RWPE1 (cell line): ENCODE results near the gene CCDC92.

ENCODE experiments used
- CTCF ChIA-PET: fragments of 350-600 bp; sonication (Branson Sonifier 250); formaldehyde crosslinking; extraction: SDS; loops from one replicate; lab custom pipeline; 2021; lab: Yijun Ruan, JAX
- POLR2A ChIA-PET: fragments of 400-600 bp; formaldehyde crosslinking; extraction: SDS; loops from one replicate; lab custom pipeline; 2020; ENCODE audit warnings: antibody characterized with exemption; ENCODE audit not compliant: low non-redundant PET; lab: Yijun Ruan, JAX
- DNase-seq: peaks from one replicate; pipeline ENCODE4 v3.0.0; 2012; ENCODE audit warnings: low spot score
- H3K27ac ChIP-seq: fragments of 450-650 bp; 2 replicates; pipeline ENCODE4 v1.5.1; 2017
- TF ChIP-seq, protein P1 (sequence below): fragments of 450-650 bp; conservative IDR thresholded peaks from 2 replicates; pipeline ENCODE4 v1.5.1; 2017; ENCODE audit warnings: low read depth, mild to moderate bottlenecking

Gene CCDC92

DNA sequence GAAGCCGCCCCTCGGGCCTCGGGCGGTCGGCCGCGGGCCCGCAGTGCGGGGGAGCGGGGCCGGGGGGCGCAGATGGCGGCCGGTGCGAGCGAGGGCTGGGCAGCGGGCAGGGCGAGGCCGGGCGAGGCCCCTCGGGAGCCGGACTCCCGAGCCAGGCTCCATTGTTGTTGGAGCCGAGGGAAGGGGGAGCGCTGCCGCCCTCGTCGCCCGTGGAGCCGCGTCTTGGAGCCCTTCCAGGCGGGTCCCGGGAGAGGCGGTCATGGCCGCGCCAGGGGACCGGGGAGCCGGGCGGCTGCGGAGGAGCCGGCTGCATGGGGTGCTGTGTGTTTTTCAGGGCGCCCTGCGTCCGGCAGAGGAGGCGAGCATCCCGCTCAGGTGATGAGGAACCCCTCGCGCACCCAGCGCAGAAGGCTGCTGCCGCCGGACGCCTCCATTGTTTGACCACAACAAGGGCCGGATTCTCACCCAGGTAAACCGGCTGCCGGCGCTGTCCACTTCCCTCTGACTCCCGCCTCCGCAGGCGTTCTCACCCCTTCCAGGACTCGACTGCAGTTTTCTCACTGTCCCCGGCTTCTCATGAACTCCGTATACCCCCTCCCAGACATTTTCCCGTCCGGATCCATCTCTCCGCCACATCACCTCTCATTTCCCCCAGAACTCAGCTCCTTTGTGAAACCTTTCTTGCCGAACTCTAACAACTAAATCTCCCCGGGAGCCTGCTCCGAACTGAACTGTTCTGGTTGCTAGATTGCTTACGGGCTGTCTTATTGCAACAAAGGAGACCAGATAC, 1.1 kb upstream of the CCDC92 start:
- peak overlapping the region; percentile 87 for H3K27ac ChIP-seq
- DNase-seq: no peak
- TF ChIP-seq, protein P1, sequence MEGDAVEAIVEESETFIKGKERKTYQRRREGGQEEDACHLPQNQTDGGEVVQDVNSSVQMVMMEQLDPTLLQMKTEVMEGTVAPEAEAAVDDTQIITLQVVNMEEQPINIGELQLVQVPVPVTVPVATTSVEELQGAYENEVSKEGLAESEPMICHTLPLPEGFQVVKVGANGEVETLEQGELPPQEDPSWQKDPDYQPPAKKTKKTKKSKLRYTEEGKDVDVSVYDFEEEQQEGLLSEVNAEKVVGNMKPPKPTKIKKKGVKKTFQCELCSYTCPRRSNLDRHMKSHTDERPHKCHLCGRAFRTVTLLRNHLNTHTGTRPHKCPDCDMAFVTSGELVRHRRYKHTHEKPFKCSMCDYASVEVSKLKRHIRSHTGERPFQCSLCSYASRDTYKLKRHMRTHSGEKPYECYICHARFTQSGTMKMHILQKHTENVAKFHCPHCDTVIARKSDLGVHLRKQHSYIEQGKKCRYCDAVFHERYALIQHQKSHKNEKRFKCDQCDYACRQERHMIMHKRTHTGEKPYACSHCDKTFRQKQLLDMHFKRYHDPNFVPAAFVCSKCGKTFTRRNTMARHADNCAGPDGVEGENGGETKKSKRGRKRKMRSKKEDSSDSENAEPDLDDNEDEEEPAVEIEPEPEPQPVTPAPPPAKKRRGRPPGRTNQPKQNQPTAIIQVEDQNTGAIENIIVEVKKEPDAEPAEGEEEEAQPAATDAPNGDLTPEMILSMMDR: no peak
- ChIA-PET POLR2A (interaction anchor here (0.6 kb wide), 1 partner anchor 47 kb away, joined by 3 read pairs; no protein-coding TSS in a partner anchor), CTCF (interaction anchor here (0.7 kb wide), 1 partner anchor 8 kb away, joined by 3 read pairs; no protein-coding TSS in a partner anchor)

- POLR2A ChIA-PET: no interaction called here
- peak overlapping the region; percentile 87 for H3K27ac ChIP-seq
- DNase-seq: peak; percentile 31
- TF ChIP-seq, protein P1: no peak
- CTCF ChIA-PET: interaction anchor here (0.6 kb wide), 1 partner anchor 24 kb away, joined by 3 read pairs; no protein-coding TSS in a partner anchor
Observed at GRCh38 chr12:123971770-123972456, 718 bp downstream of the CCDC92 start.

- peak overlapping the region; percentile 87 for H3K27ac ChIP-seq
- no peak for DNase-seq
- CTCF ChIA-PET: no interaction called here
- TF ChIP-seq, protein P1: no peak
- POLR2A ChIA-PET: no interaction called here
Observed at GRCh38 chr12:123971449-123971769, 1.2 kb downstream of the CCDC92 start.

- no peak for DNase-seq
- CTCF ChIA-PET: no interaction called here
- no peak overlapping the region for H3K27ac ChIP-seq
- POLR2A ChIA-PET: no interaction called here
- TF ChIP-seq, protein P1: no peak
Observed at GRCh38 chr12:123967121-123967586, 5.5 kb downstream of the CCDC92 start.

- no peak for DNase-seq
- TF ChIP-seq, protein P1: no peak
- ChIA-PET POLR2A (no interaction called here), CTCF (no interaction called here)
- H3K27ac ChIP-seq: no peak overlapping the region
Observed at GRCh38 chr12:123966596-123966995, 6.0 kb downstream of the CCDC92 start.

DNA sequence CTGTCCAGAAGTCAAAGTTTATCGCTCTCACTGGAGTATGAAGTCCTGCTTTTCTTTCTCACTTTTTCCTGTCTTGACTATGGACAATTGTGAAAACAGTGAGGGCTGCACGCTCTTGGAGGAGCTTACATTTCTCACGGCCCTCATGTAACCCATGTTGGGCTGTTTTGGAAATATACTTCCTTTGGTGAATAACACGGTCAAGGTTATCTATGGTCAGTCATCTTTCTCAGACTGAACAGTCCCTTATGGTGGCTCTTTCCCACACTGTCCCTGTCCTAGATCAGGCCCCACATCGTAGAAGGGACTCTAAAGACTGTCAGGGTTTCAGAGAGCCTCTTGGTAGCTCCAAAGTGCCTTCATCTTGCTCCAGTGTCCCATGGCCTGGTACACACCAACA, 7.2 kb downstream of the CCDC92 start:
- no peak overlapping the region for H3K27ac ChIP-seq
- no peak for DNase-seq
- POLR2A ChIA-PET: no interaction called here
- CTCF ChIA-PET: interaction anchor here (0.5 kb wide), 1 partner anchor 9 kb away, joined by 3 read pairs; no protein-coding TSS in a partner anchor
- TF ChIP-seq, protein P1: no peak
